ENCODE measurements around the gene RNF113A. TPM values are rescaled to one million over a fixed set of nuclear protein-coding genes. Genes with fewer than 3 reads are reported as not detected.

Gene RNF113A
- total RNA-seq, 1 donor from 2014 or later, result 11.3 TPM

Other genes starting within 250 kb of the RNF113A start
- gene SEPTIN6, start 178.6 kb downstream of the RNF113A start, total RNA-seq, result 37.1 and 40.2 TPM in 2 replicates
- 0.69 and 0.91 TPM in 2 replicates for gene SOWAHD, start 113.1 kb downstream of the RNF113A start, total RNA-seq
- gene RPL39, start 80.1 kb downstream of the RNF113A start, total RNA-seq, result 2,140 and 2,224 TPM in 2 replicates
- 30.2 TPM in 2 replicates for gene UPF3B, start 18.8 kb downstream of the RNF113A start, total RNA-seq
- 57.7 and 61.8 TPM in 2 replicates for gene NDUFA1, start 99 bp upstream of the RNF113A start, total RNA-seq
- not detected in 2 replicates for gene AKAP14, start 24.2 kb upstream of the RNF113A start, total RNA-seq
- gene NKAP, start 72.0 kb upstream of the RNF113A start, total RNA-seq, result 8.3 and 9.1 TPM in 2 replicates
- gene RHOXF2B, start 206.0 kb upstream of the RNF113A start, total RNA-seq, result not detected in 2 replicates
- 0.55 and 1.4 TPM in 2 replicates for gene RHOXF1, start 244.2 kb upstream of the RNF113A start, total RNA-seq